Upper lobe of right lung (tissue), 1 donor: ENCODE measurements around the gene TMEM266. TPM values are rescaled to one million over a fixed set of nuclear protein-coding genes. Genes with fewer than 3 reads are reported as not detected.

Source experiments
- ATAC-seq: fragments of 200-7000 bp; cut with Tn5 transposase; one replicate; pipeline ENCODE4 v1.9.1; 2020; ENCODE audit warnings: mild to moderate bottlenecking, moderate library complexity
- DNase-seq: peaks from one replicate; pipeline ENCODE4 v3.0.0-alpha.2; 2020
- H3K27ac ChIP-seq: fragments of 200-600 bp; one replicate; pipeline ENCODE4 v1.8.0; 2022
- H3K27me3 ChIP-seq: fragments of 200-600 bp; one replicate; pipeline ENCODE4 v1.8.0; 2022; ENCODE audit warnings: mild to moderate bottlenecking
- H3K36me3 ChIP-seq: fragments of 200-600 bp; one replicate; pipeline ENCODE4 v1.8.0; 2022
- H3K4me1 ChIP-seq: fragments of 200-600 bp; one replicate; pipeline ENCODE4 v1.8.0; 2022
- H3K4me3 ChIP-seq: fragments of 200-600 bp; one replicate; pipeline ENCODE4 v1.8.0; 2022; ENCODE audit warnings: mild to moderate bottlenecking
- H3K9me3 ChIP-seq: fragments of 200-600 bp; one replicate; pipeline ENCODE4 v1.8.0; 2022
- intact Hi-C: fragments of 100-400 bp; cut with DNase I; formaldehyde crosslinking; loops from one replicate; pipeline ENCODE4 v1.11.0; 2022
- total RNA-seq: library from RNA; stranded (reverse); fragmentation: NEBNext Ultra II Directional; extraction: Animal tissue kit (Norgen Biotek cat#: 25700); gene quantifications from one replicate; pipeline ENCODE4 v1.2.1, GENCODE V29; 2021
- TF ChIP-seq, protein P1 (sequence below): fragments of 200-600 bp; IDR thresholded peaks from one replicate; pipeline ENCODE4 v1.8.0; 2022; ENCODE audit warnings: antibody characterized with exemption
- donor health status: DM: no; HTN: yes; CAD: no; lungs with severe emphysema.

The TMEM266 gene
- total RNA-seq, 1 donor from 2014 or later, result 2.5 TPM

DNA sequence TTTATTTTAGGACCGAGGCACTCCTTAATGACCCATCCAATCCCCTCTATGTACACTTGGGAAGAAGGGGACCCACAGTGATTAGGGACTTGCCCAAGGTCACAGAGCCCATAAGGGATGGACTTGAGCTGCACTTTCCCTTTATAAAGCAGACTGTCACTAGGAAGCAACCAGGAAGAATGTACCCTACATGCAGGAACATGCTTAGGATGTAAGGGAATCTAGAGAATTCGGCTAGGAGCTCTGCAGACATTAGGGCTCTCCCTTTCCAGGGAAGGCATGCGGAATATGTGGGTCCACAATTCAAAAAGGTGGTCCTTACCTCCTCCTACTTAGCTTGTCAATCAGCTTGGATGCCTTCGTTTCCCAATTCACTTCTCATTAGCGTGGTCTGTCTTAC is 78.7 kb downstream of the TMEM266 start:
- TF ChIP-seq, protein P1, sequence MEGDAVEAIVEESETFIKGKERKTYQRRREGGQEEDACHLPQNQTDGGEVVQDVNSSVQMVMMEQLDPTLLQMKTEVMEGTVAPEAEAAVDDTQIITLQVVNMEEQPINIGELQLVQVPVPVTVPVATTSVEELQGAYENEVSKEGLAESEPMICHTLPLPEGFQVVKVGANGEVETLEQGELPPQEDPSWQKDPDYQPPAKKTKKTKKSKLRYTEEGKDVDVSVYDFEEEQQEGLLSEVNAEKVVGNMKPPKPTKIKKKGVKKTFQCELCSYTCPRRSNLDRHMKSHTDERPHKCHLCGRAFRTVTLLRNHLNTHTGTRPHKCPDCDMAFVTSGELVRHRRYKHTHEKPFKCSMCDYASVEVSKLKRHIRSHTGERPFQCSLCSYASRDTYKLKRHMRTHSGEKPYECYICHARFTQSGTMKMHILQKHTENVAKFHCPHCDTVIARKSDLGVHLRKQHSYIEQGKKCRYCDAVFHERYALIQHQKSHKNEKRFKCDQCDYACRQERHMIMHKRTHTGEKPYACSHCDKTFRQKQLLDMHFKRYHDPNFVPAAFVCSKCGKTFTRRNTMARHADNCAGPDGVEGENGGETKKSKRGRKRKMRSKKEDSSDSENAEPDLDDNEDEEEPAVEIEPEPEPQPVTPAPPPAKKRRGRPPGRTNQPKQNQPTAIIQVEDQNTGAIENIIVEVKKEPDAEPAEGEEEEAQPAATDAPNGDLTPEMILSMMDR, result no peak
- Histone ChIP-seq H3K27me3 (peaks cover 6% of the 10 kb centered on the region), H3K4me3 (no peak overlapping the region), H3K4me1 (peaks cover 7% of the 10 kb centered on the region), H3K36me3 (no peaks in the 10 kb centered on the region), H3K27ac (no peak overlapping the region), H3K9me3 (no peaks in the 10 kb centered on the region)
- no peak for ATAC-seq
- DNase-seq, result no peak
- intact Hi-C loops, result loop anchor here (10.0 kb wide), 1 partner anchor 84 kb away; the partner anchor contains the start of gene TMEM266

DNA sequence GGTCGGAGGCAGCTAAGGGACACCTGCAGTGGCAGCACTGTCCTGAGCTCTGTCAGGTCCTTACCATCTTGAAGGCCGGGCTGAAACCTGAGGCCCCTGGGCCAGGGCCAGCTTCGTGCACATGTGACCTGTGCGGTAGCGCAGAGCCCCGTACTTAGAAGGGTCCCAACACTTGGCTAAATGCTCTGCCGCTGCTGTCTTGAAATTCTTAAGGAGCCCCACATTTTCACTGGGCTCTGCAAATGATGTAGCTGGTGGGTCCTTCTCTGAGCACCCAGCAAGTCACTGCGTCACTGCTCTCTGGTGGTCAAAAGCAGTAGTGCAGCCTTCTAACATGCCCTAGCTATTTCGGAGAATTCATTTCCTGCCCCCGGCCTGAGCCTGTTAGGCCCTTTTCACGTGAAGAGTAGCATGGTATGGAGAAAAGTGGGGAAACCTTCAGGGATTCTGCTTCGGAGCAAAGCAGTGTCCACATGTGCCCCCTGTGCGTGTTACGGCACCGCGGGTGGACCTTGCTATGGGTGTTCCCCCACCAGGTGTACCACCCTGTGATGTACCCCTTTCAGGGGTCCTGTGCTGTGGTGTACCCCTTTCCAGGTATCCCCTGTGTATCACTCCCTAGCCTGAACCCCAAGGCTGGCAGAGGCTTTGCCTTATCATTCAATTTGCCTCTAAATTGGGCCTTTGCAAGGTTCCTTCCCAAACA is 79.7 kb downstream of the TMEM266 start:
- ATAC-seq, result peak; percentile 93
- TF ChIP-seq, protein P1, result peak; percentile 87
- Histone ChIP-seq H3K27me3 (peaks cover 6% of the 10 kb centered on the region), H3K9me3 (no peaks in the 10 kb centered on the region), H3K4me3 (no peak overlapping the region), H3K27ac (peak overlapping the region; percentile 26), H3K4me1 (peaks cover 7% of the 10 kb centered on the region), H3K36me3 (no peaks in the 10 kb centered on the region)
- intact Hi-C loops, result loop anchor here (10.0 kb wide), 1 partner anchor 85 kb away; the partner anchor contains the start of gene TMEM266
- DNase-seq, result no peak

DNA sequence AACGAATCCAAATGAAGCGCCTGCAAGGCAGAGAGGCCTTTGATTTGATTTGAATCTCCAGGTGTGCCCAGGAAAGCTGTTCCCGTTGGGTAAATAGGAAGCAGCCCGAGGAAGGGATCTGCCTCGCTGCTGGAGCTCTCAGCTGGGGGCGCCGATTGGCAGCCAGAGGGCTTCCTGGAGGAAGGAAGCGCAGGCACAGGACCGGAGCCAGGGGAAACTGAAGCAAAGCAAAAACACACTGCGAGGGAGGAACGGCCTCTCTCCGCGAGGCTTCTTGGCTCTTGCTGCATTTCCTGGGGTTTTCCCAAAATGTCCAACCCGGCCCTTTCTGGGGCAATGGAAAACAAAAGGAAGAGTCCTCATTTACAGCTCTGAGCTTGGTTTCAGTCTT is 80.3 kb downstream of the TMEM266 start:
- TF ChIP-seq, protein P1, result no peak

DNA sequence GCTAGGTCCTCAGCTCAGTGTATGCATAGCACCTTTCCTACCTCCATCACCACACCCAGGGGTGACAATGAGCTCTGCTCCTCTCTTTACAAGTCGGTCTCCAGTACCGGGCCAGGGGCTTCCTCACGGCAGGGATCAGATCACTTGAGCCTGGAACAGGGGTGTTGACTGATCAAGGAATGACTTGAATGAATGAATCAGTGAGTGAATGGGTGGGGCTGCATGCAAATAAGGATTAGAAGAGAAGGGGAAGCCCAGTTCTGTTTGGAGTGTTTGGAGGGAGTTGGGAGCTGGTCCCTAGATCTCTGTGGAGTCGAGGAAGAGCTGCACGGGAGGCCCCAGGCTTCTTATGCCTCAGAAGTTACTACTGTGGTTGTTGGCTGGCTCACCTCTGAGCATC is 87.0 kb downstream of the TMEM266 start:
- ATAC-seq, result no peak
- Histone ChIP-seq H3K9me3 (no peaks in the 10 kb centered on the region), H3K4me3 (no peak overlapping the region), H3K36me3 (no peaks in the 10 kb centered on the region), H3K4me1 (peaks cover 9% of the 10 kb centered on the region), H3K27me3 (peaks cover 6% of the 10 kb centered on the region), H3K27ac (no peak overlapping the region)
- TF ChIP-seq, protein P1, result no peak
- intact Hi-C loops, result no loop called here
- no peak for DNase-seq

More for the DNA sequence above, 80.3 kb downstream of the TMEM266 start:
- H3K27ac ChIP-seq, result peak overlapping the region; percentile 26
- peaks cover 7% of the 10 kb centered on the region for H3K4me1 ChIP-seq
- intact Hi-C loops, result no loop called here
- no peak overlapping the region for H3K4me3 ChIP-seq
- H3K27me3 ChIP-seq, result peaks cover 6% of the 10 kb centered on the region
- H3K9me3 ChIP-seq, result no peaks in the 10 kb centered on the region
- DNase-seq (no peak), ATAC-seq (peak; percentile 17)
- H3K36me3 ChIP-seq, result no peaks in the 10 kb centered on the region

GRCh38 chr15:76147906-76148570 is 88.3 kb downstream of the TMEM266 start:
- intact Hi-C loops, result no loop called here
- Histone ChIP-seq H3K4me1 (peaks cover 9% of the 10 kb centered on the region), H3K4me3 (no peak overlapping the region), H3K36me3 (no peaks in the 10 kb centered on the region), H3K9me3 (no peaks in the 10 kb centered on the region), H3K27ac (no peak overlapping the region), H3K27me3 (no peaks in the 10 kb centered on the region)
- ATAC-seq (peak; percentile 62), DNase-seq (peak; percentile 76)
- TF ChIP-seq, protein P1, result peak; percentile 95
